IMR-90 (cell line): ENCODE results near the gene CNGB1. TPM values are rescaled to one million over a fixed set of nuclear protein-coding genes. Genes with fewer than 3 reads are reported as not detected.

Experiments used
- ATAC-seq: fragments of 200-7000 bp; cut with Tn5 transposase; 2 replicates; pipeline ENCODE4 v1.9.1; 2020; ENCODE audit warnings: low read depth, mild to moderate bottlenecking, moderate library complexity
- BruUV-seq: library from RNA; stranded (reverse); fragments of 400-500 nt; replicated peaks from 2 replicates; lab custom pipeline; 2021; lab: Mats Ljungman, UMichigan
- CTCF ChIA-PET: fragments of 300-600 bp; formaldehyde crosslinking; extraction: SDS; loops from one replicate; lab custom pipeline; 2021; ENCODE audit warnings: antibody characterized with exemption; lab: Yijun Ruan, JAX
- POLR2A ChIA-PET: fragments of 300-600 bp; sonication (Branson Sonifier 250); formaldehyde crosslinking; loops from one replicate; lab custom pipeline; 2022; ENCODE audit warnings: antibody characterized with exemption; ENCODE audit not compliant: unreplicated experiment; lab: Charles Lee
- DNase-seq: peaks from one replicate; pipeline ENCODE4 v3.0.0; 2013
- H2AFZ ChIP-seq: replicated peaks from 2 replicates; pipeline ENCODE3; 2013; ENCODE audit warnings: low read length, mild to moderate bottlenecking; ENCODE audit not compliant: poor library complexity
- H2AK5ac ChIP-seq: 2 replicates; pipeline ENCODE4 v1.6.1; 2013; ENCODE audit warnings: low read depth, low read length, inconsistent platforms
- H2AK9ac ChIP-seq: replicated peaks from 2 replicates; pipeline ENCODE3; 2013; ENCODE audit warnings: mild to moderate bottlenecking, low read depth, low read length, moderate library complexity; ENCODE audit not compliant: poor library complexity
- H2BK120ac ChIP-seq: 2 replicates; pipeline ENCODE4 v1.6.1; 2013; ENCODE audit warnings: low read depth, low read length, inconsistent platforms
- H2BK15ac ChIP-seq: 3 replicates; pipeline ENCODE4 v1.6.1; 2013; ENCODE audit warnings: low read depth, low read length, inconsistent platforms
- H2BK20ac ChIP-seq: 2 replicates; pipeline ENCODE4 v1.6.1; 2013; ENCODE audit warnings: low read depth, mild to moderate bottlenecking, inconsistent platforms, low read length, moderate library complexity
- H2BK5ac ChIP-seq: 2 replicates; pipeline ENCODE4 v1.6.1; 2013; ENCODE audit warnings: mild to moderate bottlenecking, low read depth, low read length, inconsistent platforms; ENCODE audit not compliant: poor library complexity, severe bottlenecking
- H3K14ac ChIP-seq: replicated peaks from 2 replicates; pipeline ENCODE4 v1.6.1; 2013; ENCODE audit warnings: low read depth, low read length, inconsistent platforms
- H3K18ac ChIP-seq: 2 replicates; pipeline ENCODE4 v1.6.1; 2013; ENCODE audit warnings: low read depth, low read length, control low read depth
- H3K23ac ChIP-seq: 2 replicates; pipeline ENCODE4 v1.6.1; 2013; ENCODE audit warnings: low read depth, low read length, inconsistent platforms
- H3K27ac ChIP-seq: 2 replicates; pipeline ENCODE4 v1.5.1; 2013; ENCODE audit warnings: mild to moderate bottlenecking, control low read depth, low read length; ENCODE audit not compliant: insufficient read depth
- H3K27me3 ChIP-seq: 2 replicates; pipeline ENCODE4 v1.6.1; 2013; ENCODE audit warnings: low read length; ENCODE audit not compliant: control insufficient read depth, insufficient read depth
- H3K36me3 ChIP-seq: 2 replicates; pipeline ENCODE4 v1.6.1; 2013; ENCODE audit warnings: low read length, mixed read lengths; ENCODE audit not compliant: control insufficient read depth, insufficient read depth
- H3K4ac ChIP-seq: 2 replicates; pipeline ENCODE4 v1.6.1; 2013; ENCODE audit warnings: low read depth, low read length, inconsistent platforms
- H3K4me1 ChIP-seq: 2 replicates; pipeline ENCODE4 v1.6.1; 2013; ENCODE audit warnings: low read length, mixed read lengths; ENCODE audit not compliant: control insufficient read depth, insufficient read depth
- H3K4me2 ChIP-seq: 2 replicates; pipeline ENCODE4 v1.6.1; 2013; ENCODE audit warnings: low read depth, mild to moderate bottlenecking, control low read depth, low read length, moderate library complexity
- H3K4me3 ChIP-seq: 2 replicates; pipeline ENCODE4 v1.5.1; 2013; ENCODE audit warnings: low read depth, mild to moderate bottlenecking, control low read depth, low read length, moderate library complexity; ENCODE audit not compliant: insufficient read depth
- H3K56ac ChIP-seq: 2 replicates; pipeline ENCODE4 v1.6.1; 2013; ENCODE audit warnings: low read length, inconsistent platforms; ENCODE audit not compliant: insufficient read depth; ENCODE audit errors: extremely low read depth
- H3K79me1 ChIP-seq, 2 experiments: 2 replicates each; pipeline ENCODE4 v1.6.1; 2013; ENCODE audit warnings: low read length in 2 of 2, inconsistent platforms in 1 of 2, low read depth in 1 of 2
- H3K9ac ChIP-seq: 2 replicates; pipeline ENCODE4 v1.6.1; 2013; ENCODE audit warnings: low read depth, low read length, control low read depth
- H3K9me1 ChIP-seq: 2 replicates; pipeline ENCODE4 v1.6.1; 2013; ENCODE audit warnings: low read length, inconsistent platforms; ENCODE audit not compliant: insufficient read depth
- H3K9me3 ChIP-seq: 2 replicates; pipeline ENCODE4 v1.6.1; 2013; ENCODE audit warnings: low read length; ENCODE audit not compliant: control insufficient read depth, insufficient read depth
- H4K20me1 ChIP-seq: 2 replicates; pipeline ENCODE4 v1.6.1; 2013; ENCODE audit warnings: low read length, inconsistent platforms; ENCODE audit not compliant: insufficient read depth
- H4K5ac ChIP-seq: 2 replicates; pipeline ENCODE4 v1.6.1; 2013; ENCODE audit warnings: mild to moderate bottlenecking, low read depth, low read length, control low read depth
- H4K8ac ChIP-seq, 2 experiments: 2 replicates each; pipeline ENCODE4 v1.6.1; 2013; ENCODE audit warnings: low read depth in 2 of 2, low read length in 2 of 2, control low read depth in 1 of 2, inconsistent platforms in 1 of 2
- H4K91ac ChIP-seq: 2 replicates; pipeline ENCODE4 v1.6.1; 2013; ENCODE audit warnings: low read depth, low read length, inconsistent platforms; ENCODE audit not compliant: insufficient read depth
- BHLHE40 ChIP-seq: fragments of 150-350 bp; IDR thresholded peaks from 2 replicates; pipeline ENCODE4 v1.6.1; 2016; ENCODE audit warnings: mild to moderate bottlenecking, low read depth, low read length
- CEBPB ChIP-seq: IDR thresholded peaks from 2 replicates; pipeline ENCODE4 v1.6.1; 2012; ENCODE audit warnings: low read depth, low read length, improper control_type of control experiment
- CHD1 ChIP-seq: IDR thresholded peaks from 2 replicates; pipeline ENCODE4 v1.6.1; 2012; ENCODE audit warnings: low read depth, low read length, improper control_type of control experiment
- MAZ ChIP-seq: IDR thresholded peaks from 2 replicates; pipeline ENCODE4 v1.6.1; 2012; ENCODE audit warnings: low read depth, mild to moderate bottlenecking, low read length, improper control_type of control experiment, moderate library complexity, borderline replicate concordance
- MXI1 ChIP-seq: IDR thresholded peaks from 2 replicates; pipeline ENCODE4 v1.6.1; 2012; ENCODE audit warnings: low read depth, mild to moderate bottlenecking, low read length, moderate library complexity, borderline replicate concordance
- NFE2L2 ChIP-seq: fragments of 150-350 bp; IDR thresholded peaks from 2 replicates; pipeline ENCODE4 v1.6.1; 2016; ENCODE audit warnings: low read depth, mild to moderate bottlenecking, low read length
- RAD21 ChIP-seq: IDR thresholded peaks from 2 replicates; pipeline ENCODE4 v1.6.1; 2012; ENCODE audit warnings: low read length, improper control_type of control experiment
- RFX5 ChIP-seq: IDR thresholded peaks from 2 replicates; pipeline ENCODE4 v1.8.0; 2012; ENCODE audit warnings: low read depth, mild to moderate bottlenecking, low read length, moderate library complexity
- WGBS, 2 experiments: methylation state at CpG; one replicate each; pipeline versions ENCODE4 v1.1.5 to v1.1.7; 2013; ENCODE audit warnings: missing lambda C conversion rate in 2 of 2; ENCODE audit not compliant: insufficient read length in 1 of 2; ENCODE audit errors: extremely low coverage in 2 of 2; 5-methylcytosine and 5-hydroxymethylcytosine counted together
- dilution Hi-C: fragments of 300-500 bp; cut with HindIII; formaldehyde crosslinking; loops from one replicate; pipeline ENCODE4 v1.14.3; 2018; ENCODE audit warnings: low sequenced_read_pairs; ENCODE audit not compliant: unreplicated experiment
- in situ Hi-C: fragments of 300-500 bp; cut with MboI; formaldehyde crosslinking; loops from 3 replicates; pipeline ENCODE4 v1.14.3; 2019; ENCODE audit warnings: low sequenced_read_pairs, inconsistent platforms, mixed read lengths
- intact Hi-C: fragments of 100-400 bp; cut with micrococcal nuclease; formaldehyde crosslinking; loops from 2 replicates; pipeline ENCODE4 v1.10.0; 2022
- polyA plus RNA-seq, 3 experiments: library from polyadenylated mRNA; depleted of rRNA; stranded (reverse); fragments of >200 nt; gene quantifications; 2 replicates each; pipeline ENCODE4 v1.2.3, GENCODE V29; 2012; ENCODE audit warnings: low replicate concordance in 1 of 3
- total RNA-seq: library from RNA; depleted of rRNA; stranded (reverse); fragments of >200 nt; gene quantifications from 2 replicates; pipeline ENCODE4 v1.2.3, GENCODE V29; 2012
- TF ChIP-seq, protein P1 (sequence below): conservative IDR thresholded peaks from 2 replicates; pipeline ENCODE4 v1.5.1; 2012; ENCODE audit warnings: mild to moderate bottlenecking, low read depth, low read length, improper control_type of control experiment
- TF ChIP-seq, protein P2 (sequence below): fragments of 150-350 bp; IDR thresholded peaks from 2 replicates; pipeline ENCODE4 v1.6.1; 2016; ENCODE audit warnings: low read depth, mild to moderate bottlenecking, low read length, moderate library complexity, borderline replicate concordance
- TF ChIP-seq, protein P3 (sequence below): fragments of 150-350 bp; IDR thresholded peaks from 2 replicates; pipeline ENCODE4 v1.6.1; 2017; ENCODE audit warnings: mild to moderate bottlenecking, antibody characterized with exemption, low read length, low read depth

The CNGB1 gene
- total and polyA plus RNA-seq, 2 of the 4 experiments (the other 2 are of a cell fraction): not detected

DNA sequence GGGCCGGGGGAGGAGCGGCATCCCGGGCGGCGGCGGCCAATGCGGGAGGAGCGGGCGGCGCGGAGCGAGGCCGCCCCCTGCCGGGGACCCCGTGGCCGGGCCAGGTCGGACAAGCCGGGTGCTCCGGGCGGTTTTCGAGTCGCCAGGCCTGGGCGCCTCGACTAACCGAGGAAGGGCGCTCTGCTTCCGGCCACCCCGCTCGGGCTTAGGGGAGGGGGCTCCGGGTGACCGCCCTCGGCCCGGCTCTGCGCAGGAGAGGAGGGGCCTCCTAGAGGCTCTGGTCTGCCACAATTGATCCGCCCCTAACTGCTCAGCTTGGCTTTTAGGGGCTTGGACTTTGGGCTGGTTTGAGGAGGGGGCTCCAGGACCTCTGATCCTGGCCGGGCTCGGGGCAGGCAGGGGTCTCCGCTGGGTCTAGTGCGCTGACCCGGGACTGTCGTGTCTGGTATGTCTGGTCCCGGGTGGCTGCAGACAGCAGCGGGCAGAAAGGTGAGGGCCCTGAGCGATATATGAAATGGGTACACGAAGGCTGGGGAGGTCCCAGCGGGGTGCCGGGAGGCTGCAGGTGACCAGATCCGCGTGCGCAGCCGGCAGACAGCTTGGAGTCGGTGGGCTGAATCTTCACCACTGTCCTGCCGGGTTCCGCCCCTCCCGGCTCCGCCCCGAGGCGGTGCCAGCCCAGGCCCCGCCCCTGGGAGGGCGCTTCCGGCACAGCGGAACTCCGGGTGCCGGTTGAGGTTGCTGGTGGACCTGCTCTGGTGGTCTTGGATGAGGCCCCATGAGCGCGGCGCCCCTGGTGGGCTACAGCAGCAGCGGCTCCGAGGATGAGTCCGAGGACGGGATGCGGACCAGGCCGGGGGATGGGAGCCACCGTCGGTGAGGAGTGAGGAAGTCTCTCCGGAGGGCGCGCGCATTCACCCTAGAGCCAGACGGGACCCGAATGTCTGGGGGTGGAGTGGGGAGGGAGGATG lies 30.1 kb upstream of the CNGB1 start, which contains the start of gene USB1:
USB1 (plus strand) TSS at position 702 of the 971 bp plus-strand sequence; CDS start at position 779, 77 bp downstream.
- POLR2A ChIA-PET: no interaction called here
- dilution Hi-C loops: no loop called here
- TF ChIP-seq BHLHE40 (0 out of 2 replicates have a peak, but pooled peaks have one; percentile 7), MAZ (peak; percentile 65; the same call in 1 of the 2 replicates), RAD21 (peak; percentile 64), MXI1 (peak; percentile 62; the same call in 1 of the 2 replicates), RFX5 (no peak), CHD1 (no peak), CEBPB (no peak), NFE2L2 (no peak)
- TF ChIP-seq, protein P1, sequence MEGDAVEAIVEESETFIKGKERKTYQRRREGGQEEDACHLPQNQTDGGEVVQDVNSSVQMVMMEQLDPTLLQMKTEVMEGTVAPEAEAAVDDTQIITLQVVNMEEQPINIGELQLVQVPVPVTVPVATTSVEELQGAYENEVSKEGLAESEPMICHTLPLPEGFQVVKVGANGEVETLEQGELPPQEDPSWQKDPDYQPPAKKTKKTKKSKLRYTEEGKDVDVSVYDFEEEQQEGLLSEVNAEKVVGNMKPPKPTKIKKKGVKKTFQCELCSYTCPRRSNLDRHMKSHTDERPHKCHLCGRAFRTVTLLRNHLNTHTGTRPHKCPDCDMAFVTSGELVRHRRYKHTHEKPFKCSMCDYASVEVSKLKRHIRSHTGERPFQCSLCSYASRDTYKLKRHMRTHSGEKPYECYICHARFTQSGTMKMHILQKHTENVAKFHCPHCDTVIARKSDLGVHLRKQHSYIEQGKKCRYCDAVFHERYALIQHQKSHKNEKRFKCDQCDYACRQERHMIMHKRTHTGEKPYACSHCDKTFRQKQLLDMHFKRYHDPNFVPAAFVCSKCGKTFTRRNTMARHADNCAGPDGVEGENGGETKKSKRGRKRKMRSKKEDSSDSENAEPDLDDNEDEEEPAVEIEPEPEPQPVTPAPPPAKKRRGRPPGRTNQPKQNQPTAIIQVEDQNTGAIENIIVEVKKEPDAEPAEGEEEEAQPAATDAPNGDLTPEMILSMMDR: peak; percentile 75
- TF ChIP-seq, protein P2, sequence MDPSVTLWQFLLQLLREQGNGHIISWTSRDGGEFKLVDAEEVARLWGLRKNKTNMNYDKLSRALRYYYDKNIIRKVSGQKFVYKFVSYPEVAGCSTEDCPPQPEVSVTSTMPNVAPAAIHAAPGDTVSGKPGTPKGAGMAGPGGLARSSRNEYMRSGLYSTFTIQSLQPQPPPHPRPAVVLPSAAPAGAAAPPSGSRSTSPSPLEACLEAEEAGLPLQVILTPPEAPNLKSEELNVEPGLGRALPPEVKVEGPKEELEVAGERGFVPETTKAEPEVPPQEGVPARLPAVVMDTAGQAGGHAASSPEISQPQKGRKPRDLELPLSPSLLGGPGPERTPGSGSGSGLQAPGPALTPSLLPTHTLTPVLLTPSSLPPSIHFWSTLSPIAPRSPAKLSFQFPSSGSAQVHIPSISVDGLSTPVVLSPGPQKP: no peak
- TF ChIP-seq, protein P3, sequence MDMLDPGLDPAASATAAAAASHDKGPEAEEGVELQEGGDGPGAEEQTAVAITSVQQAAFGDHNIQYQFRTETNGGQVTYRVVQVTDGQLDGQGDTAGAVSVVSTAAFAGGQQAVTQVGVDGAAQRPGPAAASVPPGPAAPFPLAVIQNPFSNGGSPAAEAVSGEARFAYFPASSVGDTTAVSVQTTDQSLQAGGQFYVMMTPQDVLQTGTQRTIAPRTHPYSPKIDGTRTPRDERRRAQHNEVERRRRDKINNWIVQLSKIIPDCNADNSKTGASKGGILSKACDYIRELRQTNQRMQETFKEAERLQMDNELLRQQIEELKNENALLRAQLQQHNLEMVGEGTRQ: no peak; the same call in 1 of the 2 replicates

More for the DNA sequence above, 30.1 kb upstream of the CNGB1 start, which contains the start of gene USB1:
- Histone ChIP-seq H4K20me1 (peaks cover 10% of the 10 kb centered on the region; the same call in 1 of the 2 replicates), H2AK9ac (peak within 1 kb of the TSS; percentile 97), H3K79me1 (peaks cover 18 to 51% of the 10 kb centered on the region in 2 experiments), H3K18ac (no peak within 1 kb of the TSS), H2AK5ac (peak within 1 kb of the TSS; percentile 47; the same call in 1 of the 2 replicates), H4K5ac (peak within 1 kb of the TSS; percentile 23; the same call in 1 of the 2 replicates), H2BK20ac (no peak within 1 kb of the TSS), H3K9ac (peak within 1 kb of the TSS; percentile 64), H2AFZ (peak within 1 kb of the TSS; percentile 100), H3K4ac (peak within 1 kb of the TSS; percentile 85), H3K9me3 (no peaks in the 10 kb centered on the region), H3K23ac (peak within 1 kb of the TSS; percentile 18; the same call in 1 of the 2 replicates), H3K27me3 (no peaks in the 10 kb centered on the region), H3K36me3 (peaks cover 31% of the 10 kb centered on the region; the same call in 1 of the 2 replicates), H3K27ac (peak within 1 kb of the TSS; percentile 49), H2BK15ac (no peak within 1 kb of the TSS), H2BK5ac (peak within 1 kb of the TSS; percentile 46), H3K9me1 (peaks cover 11% of the 10 kb centered on the region; the same call in 1 of the 2 replicates), H3K14ac (peak within 1 kb of the TSS; percentile 87), H3K4me1 (peaks cover 12% of the 10 kb centered on the region), H2BK120ac (peak within 1 kb of the TSS; percentile 74; the same call in 1 of the 2 replicates), H3K56ac (no peak within 1 kb of the TSS), H4K91ac (peak within 1 kb of the TSS; percentile 72; the same call in 1 of the 2 replicates), H4K8ac (peak within 1 kb of the TSS; percentile 50 to 84; a peak in 3 of 4 replicates), H3K4me2 (peak within 1 kb of the TSS; percentile 91), H3K4me3 (peak within 1 kb of the TSS; percentile 70)
- intact Hi-C loops: loop anchor here (1.0 to 10.0 kb wide), 6 partner anchors 102 to 424 kb away; no protein-coding TSS in a partner anchor
- in situ Hi-C loops: loop anchor here (5.0 to 10.0 kb wide), 3 partner anchors 104 to 436 kb away; no protein-coding TSS in a partner anchor
- 0% methylated on average over 6 of the region's 81 CpGs; no CpG with 5 or more reads in 1 of the 2 experiments for WGBS, 2 experiments
- ATAC-seq: peak; percentile 90
- DNase-seq: peak; percentile 73
- CTCF ChIA-PET: interaction anchor here (0.6 to 1.4 kb wide), 4 partner anchors 94 to 420 kb away, joined by 3 to 6 read pairs (median 3); no protein-coding TSS in a partner anchor
- BruUV-seq: no TSS peak
